HepG2 (cell line): ENCODE measurements around the gene VPS54. TPM values are rescaled to one million over a fixed set of nuclear protein-coding genes. Genes with fewer than 3 reads are reported as not detected.

Experiments
- CBX2 ChIP-seq, 2 experiments: fragments of 200-600 bp in 1 of 2; sonication (generic); formaldehyde crosslinking in 1 of 2; IDR thresholded peaks; 2 replicates each; pipeline versions ENCODE4 v1.7.0 to v1.8.1; 2018 to 2022; ENCODE audit warnings: low read depth in 2 of 2, low read length in 1 of 2, mild to moderate bottlenecking in 1 of 2, missing genetic modification reagents in 1 of 2
- CEBPG ChIP-seq: IDR thresholded peaks from 2 replicates; pipeline ENCODE4 v1.6.1; 2016
- CREB1 ChIP-seq, 2 experiments: fragments of 450-650 bp in 1 of 2; IDR thresholded peaks; 2 replicates each; pipeline ENCODE4 v1.6.1; 2016 to 2017; ENCODE audit warnings: control low read depth in 1 of 2, mild to moderate bottlenecking in 1 of 2, missing compliant biosample characterization in 1 of 2, missing genetic modification characterization in 1 of 2
- FOXK1 ChIP-seq: sonication (generic); formaldehyde crosslinking; IDR thresholded peaks from 2 replicates; pipeline ENCODE4 v1.4.0; 2020; ENCODE audit warnings: low read depth, missing genetic modification reagents, borderline replicate concordance
- HDAC2 ChIP-seq: sonication (generic); formaldehyde crosslinking; IDR thresholded peaks from 2 replicates; pipeline ENCODE4 v1.4.0; 2020; ENCODE audit warnings: missing genetic modification reagents
- HMG20A ChIP-seq: IDR thresholded peaks from 2 replicates; pipeline ENCODE4 v1.6.1; 2016; ENCODE audit warnings: borderline replicate concordance
- HNF4A ChIP-seq: sonication (generic); formaldehyde crosslinking; IDR thresholded peaks from 2 replicates; pipeline ENCODE4 v1.4.0; 2020; ENCODE audit warnings: missing genetic modification reagents
- KDM5A ChIP-seq: fragments of 200-600 bp; sonication (generic); IDR thresholded peaks from 2 replicates; pipeline ENCODE4 v1.7.0; 2018; ENCODE audit warnings: antibody characterized with exemption, mild to moderate bottlenecking, low read length, borderline replicate concordance
- MYC ChIP-seq: sonication (generic); formaldehyde crosslinking; IDR thresholded peaks from 2 replicates; pipeline ENCODE4 v1.9.0; 2021; ENCODE audit warnings: missing genetic modification reagents, borderline replicate concordance
- NFIC ChIP-seq: IDR thresholded peaks from 2 replicates; pipeline ENCODE4 v1.6.1; 2012; ENCODE audit warnings: mild to moderate bottlenecking, low read length, inconsistent platforms
- PREB ChIP-seq: sonication (generic); formaldehyde crosslinking; IDR thresholded peaks from 2 replicates; pipeline ENCODE4 v1.4.0; 2020; ENCODE audit warnings: missing genetic modification reagents
- RELA ChIP-seq: sonication (generic); formaldehyde crosslinking; IDR thresholded peaks from 2 replicates; pipeline ENCODE4 v1.4.0; 2020; ENCODE audit warnings: missing genetic modification reagents
- RFXAP ChIP-seq: sonication (generic); formaldehyde crosslinking; IDR thresholded peaks from 2 replicates; pipeline ENCODE4 v1.4.0; 2020; ENCODE audit warnings: missing genetic modification reagents, borderline replicate concordance
- SAP130 ChIP-seq: IDR thresholded peaks from 2 replicates; pipeline ENCODE4 v1.6.1; 2016; ENCODE audit warnings: low read depth
- SPEN ChIP-seq: sonication (generic); formaldehyde crosslinking; IDR thresholded peaks from 2 replicates; pipeline ENCODE4 v1.5.1; 2020; ENCODE audit warnings: low read depth, mild to moderate bottlenecking, missing genetic modification reagents
- TEAD3 ChIP-seq: optimal IDR thresholded peaks from 2 replicates; pipeline ENCODE3; 2016; ENCODE audit warnings: borderline replicate concordance
- THAP7 ChIP-seq: sonication (generic); formaldehyde crosslinking; IDR thresholded peaks from 2 replicates; pipeline ENCODE4 v1.8.1; 2023; ENCODE audit warnings: mild to moderate bottlenecking, missing genetic modification reagents
- ZBTB34 ChIP-seq: sonication (generic); formaldehyde crosslinking; IDR thresholded peaks from 2 replicates; pipeline ENCODE4 v1.8.0; 2022; ENCODE audit warnings: mild to moderate bottlenecking, missing genetic modification reagents
- ZMAT3 ChIP-seq: sonication (generic); formaldehyde crosslinking; conservative IDR thresholded peaks from 2 replicates; pipeline ENCODE4 v1.7.0; 2021; ENCODE audit warnings: missing genetic modification reagents
- ZNF24 ChIP-seq: fragments of 450-650 bp; IDR thresholded peaks from 2 replicates; pipeline ENCODE4 v1.6.1; 2017; ENCODE audit warnings: antibody characterized with exemption, mild to moderate bottlenecking
- ZNF337 ChIP-seq: sonication (generic); formaldehyde crosslinking; IDR thresholded peaks from 2 replicates; pipeline ENCODE4 v1.5.1; 2020; ENCODE audit warnings: missing genetic modification reagents, low read depth, mild to moderate bottlenecking, borderline replicate concordance
- ZNF660 ChIP-seq: sonication (generic); formaldehyde crosslinking; IDR thresholded peaks from 2 replicates; pipeline ENCODE4 v1.5.1; 2020; ENCODE audit warnings: mild to moderate bottlenecking, low read depth, missing genetic modification reagents, borderline replicate concordance
- ZNF775 ChIP-seq: sonication (generic); formaldehyde crosslinking; IDR thresholded peaks from 2 replicates; pipeline ENCODE4 v1.4.0; 2020; ENCODE audit warnings: missing genetic modification reagents, mild to moderate bottlenecking, moderate library complexity, borderline replicate concordance
- ZSCAN12 ChIP-seq: sonication (generic); formaldehyde crosslinking; IDR thresholded peaks from 2 replicates; pipeline ENCODE4 v1.9.0; 2021; ENCODE audit warnings: mild to moderate bottlenecking, missing genetic modification reagents
- polyA plus RNA-seq, 8 experiments: library from polyadenylated mRNA; depleted of rRNA in 3 of 8; stranded (reverse) in 7 of 8; unstranded in 1 of 8; fragments of >200 nt; fragmentation: Illumina TruSeq in 4 of 8; extraction: Trizol in 4 of 8; gene quantifications; 2 replicates each; pipeline versions ENCODE4 v1.2.1 to v1.2.3, GENCODE V29; 2011 to 2016; ENCODE audit warnings: low read depth in 4 of 8, missing spikeins in 1 of 8, mixed read lengths in 1 of 8; ENCODE audit not compliant: insufficient read depth in 1 of 8
- total RNA-seq, 5 experiments: library from RNA; depleted of rRNA; stranded (reverse); fragments of >200 nt; fragmentation: Illumina TruSeq; extraction: Trizol; gene quantifications; 2 replicates each; pipeline ENCODE4 v1.2.3, GENCODE V29; 2016; ENCODE audit warnings: low read depth in 1 of 5
- TF ChIP-seq, protein P1 (sequence below): IDR thresholded peaks from 2 replicates; pipeline ENCODE4 v1.6.1; 2012; ENCODE audit warnings: low read length, improper control_type of control experiment

VPS54 gene
- total and polyA plus RNA-seq, 2 of the 13 experiments (the other 11 are each of a cell fraction or from before 2014, with no cell fraction given), result 64.7 to 77.5 TPM

DNA sequence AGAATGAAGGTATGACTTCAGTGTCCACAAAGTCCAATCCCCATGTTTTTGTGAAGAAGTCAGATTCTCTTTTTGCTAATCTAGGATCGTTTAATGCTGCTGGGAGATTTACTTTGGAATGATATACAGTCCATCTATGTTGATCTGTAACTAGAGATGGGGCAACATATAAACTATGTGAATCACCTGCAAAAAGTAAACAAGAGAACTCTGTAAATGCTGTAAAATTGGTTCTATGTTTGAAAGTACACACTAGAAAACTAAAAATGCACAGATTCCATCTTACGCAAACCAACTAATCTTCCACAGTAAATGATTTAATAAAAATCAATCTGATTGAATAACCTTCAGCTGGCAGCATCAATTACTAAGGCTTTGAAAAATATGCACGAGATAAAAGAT is 37.5 kb downstream of the VPS54 start (continued):
- TF ChIP-seq HDAC2 (CRISPR knock-in tag) (peak; percentile 85), CEBPG (peak; percentile 82), ZSCAN12 (CRISPR knock-in tag) (no peak), MYC (no peak), ZNF775 (CRISPR knock-in tag) (0 out of 2 replicates have a peak, but pooled peaks have one; percentile 36), ZNF337 (CRISPR knock-in tag) (no peak), HMG20A (peak; percentile 83), SPEN (CRISPR knock-in tag) (no peak), RFXAP (CRISPR knock-in tag) (no peak), HNF4A (CRISPR knock-in tag) (0 out of 2 replicates have a peak, but pooled peaks have one; percentile 51), SAP130 (CRISPR knock-in tag) (peak; percentile 71), ZNF660 (no peak), FOXK1 (CRISPR knock-in tag) (peak; percentile 88), CREB1 (IDR thresholded peaks at IDR 0.05) (no peak), CREB1 (CRISPR knock-in tag; IDR thresholded peaks at IDR 0.05) (peak; percentile 67), ZMAT3 (CRISPR knock-in tag) (no peak), ZNF24 (no peak), CBX2 (IDR thresholded peaks at IDR 0.05; ENCODE audit: low read depth, low read length) (no peak), CBX2 (CRISPR knock-in tag; IDR thresholded peaks at IDR 0.05; ENCODE audit: low read depth) (no peak), KDM5A (no peak), ZBTB34 (CRISPR knock-in tag) (no peak), TEAD3 (CRISPR knock-in tag) (peak; percentile 81), PREB (CRISPR knock-in tag) (no peak), THAP7 (CRISPR knock-in tag) (no peak), RELA (CRISPR knock-in tag) (no peak), NFIC (peak; percentile 81; the same call in 1 of the 2 replicates)
- TF ChIP-seq, protein P1, sequence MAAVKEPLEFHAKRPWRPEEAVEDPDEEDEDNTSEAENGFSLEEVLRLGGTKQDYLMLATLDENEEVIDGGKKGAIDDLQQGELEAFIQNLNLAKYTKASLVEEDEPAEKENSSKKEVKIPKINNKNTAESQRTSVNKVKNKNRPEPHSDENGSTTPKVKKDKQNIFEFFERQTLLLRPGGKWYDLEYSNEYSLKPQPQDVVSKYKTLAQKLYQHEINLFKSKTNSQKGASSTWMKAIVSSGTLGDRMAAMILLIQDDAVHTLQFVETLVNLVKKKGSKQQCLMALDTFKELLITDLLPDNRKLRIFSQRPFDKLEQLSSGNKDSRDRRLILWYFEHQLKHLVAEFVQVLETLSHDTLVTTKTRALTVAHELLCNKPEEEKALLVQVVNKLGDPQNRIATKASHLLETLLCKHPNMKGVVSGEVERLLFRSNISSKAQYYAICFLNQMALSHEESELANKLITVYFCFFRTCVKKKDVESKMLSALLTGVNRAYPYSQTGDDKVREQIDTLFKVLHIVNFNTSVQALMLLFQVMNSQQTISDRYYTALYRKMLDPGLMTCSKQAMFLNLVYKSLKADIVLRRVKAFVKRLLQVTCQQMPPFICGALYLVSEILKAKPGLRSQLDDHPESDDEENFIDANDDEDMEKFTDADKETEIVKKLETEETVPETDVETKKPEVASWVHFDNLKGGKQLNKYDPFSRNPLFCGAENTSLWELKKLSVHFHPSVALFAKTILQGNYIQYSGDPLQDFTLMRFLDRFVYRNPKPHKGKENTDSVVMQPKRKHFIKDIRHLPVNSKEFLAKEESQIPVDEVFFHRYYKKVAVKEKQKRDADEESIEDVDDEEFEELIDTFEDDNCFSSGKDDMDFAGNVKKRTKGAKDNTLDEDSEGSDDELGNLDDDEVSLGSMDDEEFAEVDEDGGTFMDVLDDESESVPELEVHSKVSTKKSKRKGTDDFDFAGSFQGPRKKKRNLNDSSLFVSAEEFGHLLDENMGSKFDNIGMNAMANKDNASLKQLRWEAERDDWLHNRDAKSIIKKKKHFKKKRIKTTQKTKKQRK, result no peak
